Psoas muscle (tissue), 8 donors: Measurements from ENCODE around the gene MYO1F. TPM values are rescaled to one million over a fixed set of nuclear protein-coding genes. Genes with fewer than 3 reads are reported as not detected.

Source experiments
- ATAC-seq, 4 donors: fragments of 200-7000 bp; cut with Tn5 transposase; one replicate each; pipeline ENCODE4 v1.9.1; 2020; ENCODE audit warnings: moderate library complexity in 3 of 4, mild to moderate bottlenecking in 2 of 4
- DNase-seq, 2 donors: peaks; one replicate each; pipeline ENCODE4 v3.0.0-alpha.2; 2020
- H3K27ac ChIP-seq: fragments of 200-600 bp; one replicate; pipeline ENCODE4 v1.8.0; 2022
- H3K27me3 ChIP-seq, 3 donors: fragments of 200-600 bp in 1 of 3; one replicate each; pipeline versions ENCODE4 v1.6.1 to v1.8.0; 2013 to 2022; ENCODE audit warnings: low read length in 2 of 3, mild to moderate bottlenecking in 2 of 3, moderate library complexity in 1 of 3; ENCODE audit not compliant: insufficient read depth in 3 of 3
- H3K36me3 ChIP-seq, 2 donors: fragments of 200-600 bp in 1 of 2; one replicate each; pipeline versions ENCODE4 v1.6.1 to v1.8.0; 2013 to 2022; ENCODE audit warnings: low read depth in 1 of 2, mild to moderate bottlenecking in 1 of 2, moderate library complexity in 1 of 2; ENCODE audit not compliant: insufficient read depth in 1 of 2
- H3K4me1 ChIP-seq: fragments of 200-600 bp; one replicate; pipeline ENCODE4 v1.8.0; 2022
- H3K4me3 ChIP-seq: fragments of 200-600 bp; one replicate; pipeline ENCODE4 v1.8.0; 2022; ENCODE audit warnings: mild to moderate bottlenecking
- H3K9me3 ChIP-seq: fragments of 200-600 bp; one replicate; pipeline ENCODE4 v1.8.0; 2022
- CTCF ChIP-seq: fragments of 200-600 bp; IDR thresholded peaks from one replicate; pipeline ENCODE4 v1.8.0; 2022; ENCODE audit warnings: antibody characterized with exemption
- WGBS, 3 donors: extraction: QIAGEN DNeasy Blood & Tissue Kit; methylation state at CpG; one replicate each; pipeline versions ENCODE4 v1.1.6 to v1.1.7; 2013; 5-methylcytosine and 5-hydroxymethylcytosine counted together
- intact Hi-C, 2 donors: fragments of 100-400 bp; cut with DNase I; formaldehyde crosslinking; loops; one replicate each; pipeline versions ENCODE4 v1.11.0 to v1.14.2; 2022
- polyA plus RNA-seq, 3 donors: library from polyadenylated mRNA; stranded (reverse); fragments of 200-250 nt; gene quantifications; one replicate each; pipeline ENCODE4 v1.2.3, GENCODE V29; 2013
- total RNA-seq, 4 donors: library from RNA; stranded (reverse); fragmentation: NEBNext Ultra II Directional in 2 of 4; extraction: Animal tissue kit (Norgen Biotek cat#: 25700) in 2 of 4; gene quantifications; one replicate each; pipeline versions ENCODE4 v1.2.1 to v1.2.4, GENCODE V29; 2021 to 2023
- donor health status: healthy with polysubstance abuse.
- donor health status: DM: no; HTN: no; CAD: no; lungs with moderate emphysema.
- donor health status: Bipolar disorder and iron deficiency.
- donor health status: healthy.
- donor health status: DM: yes; HTN: yes; CAD: no.
- donor health status: DM: no; HTN: no; CAD: no.
- donor health status: DM: no; HTN: no; CAD: no.
- donor health status: DM: yes; HTN: yes; CAD: no.

Gene MYO1F
- total and polyA plus RNA-seq, 7 donors, result 1.00 to 6.3 (median 3.5) TPM

- H3K4me1 ChIP-seq, result no peaks in the 10 kb centered on the region
- H3K4me3 ChIP-seq, result no peak overlapping the region
- 94 to 97% (median 95%) methylated on average over 16 to 17 of the region's 17 CpGs for WGBS, 3 donors
- intact Hi-C loops, result no loop called here
- DNase-seq, result no peak
- no peak for TF ChIP-seq CTCF
- no peaks in the 10 kb centered on the region for H3K9me3 ChIP-seq
- no peak for ATAC-seq
- H3K36me3 ChIP-seq, result peaks cover 0 to 5% of the 10 kb centered on the region in 2 donors
- no peak overlapping the region for H3K27ac ChIP-seq
- H3K27me3 ChIP-seq, result peaks cover 0 to 16% (median 9%) of the 10 kb centered on the region in 3 donors
Observed at GRCh38 chr19:8605514-8605913, 28.3 kb upstream of the MYO1F start.

- no peak overlapping the region for H3K27ac ChIP-seq
- intact Hi-C loops, result no loop called here
- WGBS, 3 donors, result 87 to 95% (median 91%) methylated on average over 5 of the region's 5 CpGs
Observed at GRCh38 chr19:8601796-8602195, 24.6 kb upstream of the MYO1F start.

GRCh38 chr19:8600816-8601215 lies 23.6 kb upstream of the MYO1F start:
- H3K9me3 ChIP-seq, result no peaks in the 10 kb centered on the region
- no peaks in the 10 kb centered on the region for H3K4me1 ChIP-seq
- ATAC-seq, result no peak
- no peak for DNase-seq
- intact Hi-C loops, result no loop called here
- H3K27ac ChIP-seq, result no peak overlapping the region
- H3K36me3 ChIP-seq, result peaks cover 0 to 14% of the 10 kb centered on the region in 2 donors
- 92 to 96% (median 92%) methylated on average over 16 of the region's 16 CpGs for WGBS, 3 donors
- H3K4me3 ChIP-seq, result no peak overlapping the region
- no peak for TF ChIP-seq CTCF
- no peaks in the 10 kb centered on the region for H3K27me3 ChIP-seq

More at GRCh38 chr19:8601796-8602195, 24.6 kb upstream of the MYO1F start:
- TF ChIP-seq CTCF, result no peak
- H3K36me3 ChIP-seq, result peaks cover 0 to 14% of the 10 kb centered on the region in 2 donors
- no peaks in the 10 kb centered on the region for H3K27me3 ChIP-seq
- H3K4me1 ChIP-seq, result no peaks in the 10 kb centered on the region
- DNase-seq (no peak), ATAC-seq (no peak)
- no peak overlapping the region for H3K4me3 ChIP-seq
- H3K9me3 ChIP-seq, result no peaks in the 10 kb centered on the region

- 95 to 100% (median 100%) methylated on average over 2 of the region's 2 CpGs for WGBS, 3 donors
- no peak for TF ChIP-seq CTCF
- DNase-seq, result no peak
- Histone ChIP-seq H3K9me3 (no peaks in the 10 kb centered on the region), H3K27me3 (no peaks in the 10 kb centered on the region), H3K4me3 (no peak overlapping the region), H3K4me1 (no peaks in the 10 kb centered on the region), H3K27ac (no peak overlapping the region), H3K36me3 (peaks cover 0 to 14% of the 10 kb centered on the region in 2 donors)
- intact Hi-C loops, result no loop called here
- no peak for ATAC-seq
Observed at GRCh38 chr19:8600064-8600463, 22.8 kb upstream of the MYO1F start.

- Histone ChIP-seq H3K9me3 (peaks cover 3% of the 10 kb centered on the region), H3K36me3 (peaks cover 0 to 10% of the 10 kb centered on the region in 2 donors), H3K27ac (no peak overlapping the region), H3K4me3 (no peak overlapping the region), H3K27me3 (peaks cover 0 to 16% (median 3%) of the 10 kb centered on the region in 3 donors), H3K4me1 (no peaks in the 10 kb centered on the region)
- DNase-seq (no peak), ATAC-seq (no peak)
- intact Hi-C loops, result no loop called here
- no peak for TF ChIP-seq CTCF
- whole genome bisulfite sequencing, 3 donors, result 44 to 71% (median 48%) methylated on average over 23 of the region's 23 CpGs
Observed at GRCh38 chr19:8596168-8596567, 18.9 kb upstream of the MYO1F start.
